Measurements from ENCODE around the gene FHAD1.

Gene FHAD1

DNA sequence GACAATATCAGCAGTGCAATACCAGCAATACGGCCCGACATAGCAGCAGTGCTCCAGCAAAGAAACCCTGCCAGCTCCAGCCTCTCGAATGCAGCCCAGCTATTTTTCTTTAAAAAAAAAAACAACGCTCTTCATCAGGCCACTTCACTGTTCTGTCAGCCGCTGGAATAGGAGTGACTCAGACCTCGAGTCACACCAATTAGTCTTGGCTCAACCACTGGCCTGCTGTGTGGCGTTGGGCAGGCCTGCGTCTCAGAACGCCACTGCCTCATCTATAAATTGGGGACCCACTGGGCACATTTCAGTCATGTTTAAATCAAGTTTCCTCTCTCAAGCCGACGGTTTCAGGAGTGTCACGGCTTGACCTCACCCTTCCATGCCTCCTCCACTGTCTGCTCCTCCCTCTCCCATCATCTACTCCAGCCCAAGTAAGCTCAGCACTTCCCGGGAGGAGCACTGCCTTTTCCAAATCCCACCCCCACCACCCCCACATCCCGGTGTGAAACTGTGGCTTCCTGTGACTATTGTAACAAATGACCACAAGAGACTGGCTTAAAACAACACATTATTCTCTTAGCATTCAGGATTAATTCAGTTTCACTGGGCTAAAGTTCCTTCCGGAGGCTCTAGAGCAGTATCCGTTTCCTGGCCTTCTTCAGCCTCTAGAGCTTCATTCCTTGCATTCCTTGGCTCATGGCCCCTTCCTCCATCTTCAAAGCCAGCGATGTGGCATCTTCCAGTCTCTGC lies 90.8 kb downstream of the FHAD1 start:
- DNase-seq (ENCODE audit: low spot score) (no peak), ATAC-seq (ENCODE audit: low read depth) (peak; percentile 83)
- Histone ChIP-seq H3K27me3 (ENCODE audit: insufficient read depth, poor library complexity, severe bottlenecking) (no peaks in the 10 kb centered on the region), H3K4me3 (ENCODE audit: severe bottlenecking) (no peak overlapping the region), H3K9me3 (ENCODE audit: severe bottlenecking) (no peaks in the 10 kb centered on the region), H3K27ac (ENCODE audit: poor library complexity, severe bottlenecking) (no peak overlapping the region), H3K36me3 (ENCODE audit: low read depth) (no peaks in the 10 kb centered on the region), H3K4me1 (ENCODE audit: insufficient read depth, poor library complexity, severe bottlenecking) (peaks cover 21% of the 10 kb centered on the region)
- TF ChIP-seq, protein P1, sequence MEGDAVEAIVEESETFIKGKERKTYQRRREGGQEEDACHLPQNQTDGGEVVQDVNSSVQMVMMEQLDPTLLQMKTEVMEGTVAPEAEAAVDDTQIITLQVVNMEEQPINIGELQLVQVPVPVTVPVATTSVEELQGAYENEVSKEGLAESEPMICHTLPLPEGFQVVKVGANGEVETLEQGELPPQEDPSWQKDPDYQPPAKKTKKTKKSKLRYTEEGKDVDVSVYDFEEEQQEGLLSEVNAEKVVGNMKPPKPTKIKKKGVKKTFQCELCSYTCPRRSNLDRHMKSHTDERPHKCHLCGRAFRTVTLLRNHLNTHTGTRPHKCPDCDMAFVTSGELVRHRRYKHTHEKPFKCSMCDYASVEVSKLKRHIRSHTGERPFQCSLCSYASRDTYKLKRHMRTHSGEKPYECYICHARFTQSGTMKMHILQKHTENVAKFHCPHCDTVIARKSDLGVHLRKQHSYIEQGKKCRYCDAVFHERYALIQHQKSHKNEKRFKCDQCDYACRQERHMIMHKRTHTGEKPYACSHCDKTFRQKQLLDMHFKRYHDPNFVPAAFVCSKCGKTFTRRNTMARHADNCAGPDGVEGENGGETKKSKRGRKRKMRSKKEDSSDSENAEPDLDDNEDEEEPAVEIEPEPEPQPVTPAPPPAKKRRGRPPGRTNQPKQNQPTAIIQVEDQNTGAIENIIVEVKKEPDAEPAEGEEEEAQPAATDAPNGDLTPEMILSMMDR (IDR thresholded peaks at IDR 0.05; ENCODE audit: poor library complexity, severe bottlenecking), result no peak

GRCh38 chr1:15339570-15339969 lies 92.5 kb downstream of the FHAD1 start:
- no peaks in the 10 kb centered on the region for H3K27me3 ChIP-seq (ENCODE audit: insufficient read depth, poor library complexity, severe bottlenecking)
- peaks cover 21% of the 10 kb centered on the region for H3K4me1 ChIP-seq (ENCODE audit: insufficient read depth, poor library complexity, severe bottlenecking)
- TF ChIP-seq, protein P1 (IDR thresholded peaks at IDR 0.05; ENCODE audit: poor library complexity, severe bottlenecking), result no peak
- ATAC-seq (ENCODE audit: low read depth) (no peak), DNase-seq (ENCODE audit: low spot score) (no peak)
- H3K4me3 ChIP-seq (ENCODE audit: severe bottlenecking), result no peak overlapping the region
- H3K27ac ChIP-seq (ENCODE audit: poor library complexity, severe bottlenecking), result no peak overlapping the region
- H3K9me3 ChIP-seq (ENCODE audit: severe bottlenecking), result no peaks in the 10 kb centered on the region
- H3K36me3 ChIP-seq (ENCODE audit: low read depth), result no peaks in the 10 kb centered on the region

GRCh38 chr1:15341228-15341627 lies 94.2 kb downstream of the FHAD1 start:
- H3K9me3 ChIP-seq (ENCODE audit: severe bottlenecking), result no peaks in the 10 kb centered on the region
- TF ChIP-seq, protein P1 (IDR thresholded peaks at IDR 0.05; ENCODE audit: poor library complexity, severe bottlenecking), result no peak
- DNase-seq (ENCODE audit: low spot score) (no peak), ATAC-seq (ENCODE audit: low read depth) (no peak)
- no peak overlapping the region for H3K4me3 ChIP-seq (ENCODE audit: severe bottlenecking)
- H3K27ac ChIP-seq (ENCODE audit: poor library complexity, severe bottlenecking), result peak overlapping the region; percentile 53
- peaks cover 32% of the 10 kb centered on the region for H3K4me1 ChIP-seq (ENCODE audit: insufficient read depth, poor library complexity, severe bottlenecking)
- no peaks in the 10 kb centered on the region for H3K36me3 ChIP-seq (ENCODE audit: low read depth)
- no peaks in the 10 kb centered on the region for H3K27me3 ChIP-seq (ENCODE audit: insufficient read depth, poor library complexity, severe bottlenecking)

DNA sequence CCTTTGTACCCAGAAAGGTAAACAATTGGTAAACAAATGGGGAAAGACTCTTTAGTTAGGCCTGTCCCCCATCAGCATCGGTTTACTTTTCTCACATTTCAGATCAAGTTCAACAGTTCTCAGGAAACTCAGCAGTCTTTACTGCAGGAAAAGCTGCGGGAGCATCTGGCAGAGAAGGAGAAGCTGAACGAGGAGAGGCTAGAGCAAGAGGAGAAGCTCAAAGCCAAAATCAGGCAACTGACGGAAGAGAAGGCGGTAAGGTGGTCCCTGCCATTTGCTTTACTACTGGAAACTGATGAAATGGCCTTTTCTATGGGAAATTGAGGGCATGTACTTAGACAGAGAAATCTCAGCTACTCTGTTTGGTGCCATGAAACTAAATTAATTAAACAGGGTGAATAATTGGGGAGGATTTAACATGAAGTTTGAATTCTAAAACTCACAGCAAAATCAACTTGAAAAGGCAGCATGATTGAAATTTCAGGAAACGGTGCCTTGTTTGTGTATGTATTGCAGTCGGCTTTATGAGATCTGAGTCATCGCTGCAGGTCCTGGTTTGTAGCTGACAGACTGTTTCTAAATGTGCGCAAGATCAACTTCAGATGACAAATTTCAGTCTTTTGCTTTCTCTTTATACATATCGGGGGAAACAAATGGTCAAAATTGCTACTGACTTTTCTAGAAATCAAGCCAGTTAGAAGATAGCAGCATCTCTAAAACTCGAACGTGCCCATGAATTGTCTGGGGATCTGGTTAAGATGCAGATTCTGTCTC lies 94.8 kb downstream of the FHAD1 start:
- Histone ChIP-seq H3K27ac (ENCODE audit: poor library complexity, severe bottlenecking) (peak overlapping the region; percentile 53), H3K27me3 (ENCODE audit: insufficient read depth, poor library complexity, severe bottlenecking) (no peaks in the 10 kb centered on the region), H3K36me3 (ENCODE audit: low read depth) (no peaks in the 10 kb centered on the region), H3K4me3 (ENCODE audit: severe bottlenecking) (no peak overlapping the region), H3K9me3 (ENCODE audit: severe bottlenecking) (no peaks in the 10 kb centered on the region), H3K4me1 (ENCODE audit: insufficient read depth, poor library complexity, severe bottlenecking) (peaks cover 34% of the 10 kb centered on the region)
- DNase-seq (ENCODE audit: low spot score) (no peak), ATAC-seq (ENCODE audit: low read depth) (peak; percentile 68)
- TF ChIP-seq, protein P1 (IDR thresholded peaks at IDR 0.05; ENCODE audit: poor library complexity, severe bottlenecking), result no peak
